Keratinocyte (primary cell): ENCODE results near the gene KCNIP3. TPM values are rescaled to one million over a fixed set of nuclear protein-coding genes. Genes with fewer than 3 reads are reported as not detected.

ENCODE experiments used
- DNase-seq: peaks from one replicate; pipeline ENCODE4 v3.0.0-alpha.2; 2011; ENCODE audit warnings: low read depth, missing footprints, low spot score
- FAIRE-seq: peaks from 2 replicates; lab custom pipeline; 2011; peaks lifted over from hg19 to GRCh38; lab: Jason Lieb, UNC
- H2AFZ ChIP-seq: 2 replicates; pipeline ENCODE4 v1.6.0; 2012; ENCODE audit warnings: low read length, control low read depth, inconsistent platforms; ENCODE audit not compliant: control insufficient read depth
- H3K27ac ChIP-seq: 2 replicates; pipeline ENCODE4 v1.5.1; 2011; ENCODE audit warnings: low read length; ENCODE audit not compliant: control insufficient read depth, insufficient read depth
- H3K27me3 ChIP-seq: 3 replicates; pipeline ENCODE4 v1.6.0; 2011; ENCODE audit warnings: low read length; ENCODE audit not compliant: control insufficient read depth, insufficient read depth; ENCODE audit errors: extremely low read depth
- H3K36me3 ChIP-seq, 2 experiments: 2 replicates in 1 of 2; 3 replicates in 1 of 2; pipeline ENCODE4 v1.5.1; 2011; ENCODE audit warnings: low read length in 2 of 2, mild to moderate bottlenecking in 1 of 2; ENCODE audit not compliant: control insufficient read depth in 2 of 2, insufficient read depth in 2 of 2; ENCODE audit errors: extremely low read depth in 1 of 2
- H3K4me1 ChIP-seq: 3 replicates; pipeline ENCODE4 v1.5.1; 2011; ENCODE audit warnings: low read length; ENCODE audit not compliant: control insufficient read depth, insufficient read depth; ENCODE audit errors: extremely low read depth
- H3K4me2 ChIP-seq: 3 replicates; pipeline ENCODE4 v1.6.0; 2011; ENCODE audit warnings: low read depth, low read length; ENCODE audit not compliant: control insufficient read depth, insufficient read depth; ENCODE audit errors: extremely low read depth
- H3K4me3 ChIP-seq, 3 experiments: fragments of 200-600 bp in 1 of 3; sonication (generic) in 1 of 3; 2 replicates in 2 of 3; 3 replicates in 1 of 3; pipeline ENCODE4 v1.5.1; 2011 to 2016; ENCODE audit warnings: low read length in 3 of 3, mild to moderate bottlenecking in 3 of 3, control low read depth in 2 of 3, inconsistent platforms in 1 of 3, low read depth in 1 of 3, mixed read lengths in 1 of 3, mixed run types in 1 of 3, moderate library complexity in 1 of 3; ENCODE audit not compliant: control insufficient read depth in 2 of 3, insufficient read depth in 2 of 3; ENCODE audit errors: extremely low read depth in 1 of 3
- H3K79me2 ChIP-seq: 2 replicates; pipeline ENCODE4 v1.6.0; 2012; ENCODE audit warnings: low read length; ENCODE audit not compliant: control insufficient read depth, insufficient read depth
- H3K9ac ChIP-seq: 3 replicates; pipeline ENCODE4 v1.6.0; 2011; ENCODE audit warnings: low read length; ENCODE audit not compliant: control insufficient read depth, insufficient read depth; ENCODE audit errors: extremely low read depth
- H3K9me1 ChIP-seq: 3 replicates; pipeline ENCODE4 v1.6.0; 2011; ENCODE audit warnings: low read length; ENCODE audit not compliant: control insufficient read depth, insufficient read depth; ENCODE audit errors: extremely low read depth
- H3K9me3 ChIP-seq: 2 replicates; pipeline ENCODE4 v1.5.1; 2012; ENCODE audit warnings: low read depth, low read length; ENCODE audit not compliant: control insufficient read depth
- H4K20me1 ChIP-seq: 3 replicates; pipeline ENCODE4 v1.6.0; 2011; ENCODE audit warnings: low read length; ENCODE audit not compliant: control insufficient read depth, insufficient read depth; ENCODE audit errors: extremely low read depth
- CTCF ChIP-seq, 3 experiments: IDR thresholded peaks in 1 of 3; conservative IDR thresholded peaks in 1 of 3; optimal IDR thresholded peaks in 1 of 3; 2 replicates in 2 of 3; 3 replicates in 1 of 3; pipeline versions ENCODE3 to v1.5.1; 2011; ENCODE audit warnings: low read length in 3 of 3, mild to moderate bottlenecking in 3 of 3, moderate library complexity in 2 of 3, control low read depth in 1 of 3, inconsistent platforms in 1 of 3; ENCODE audit not compliant: insufficient read depth in 2 of 3; ENCODE audit errors: extremely low read depth in 1 of 3
- EZH2 ChIP-seq: IDR thresholded peaks from one replicate; pipeline ENCODE4 v1.6.1; 2012; ENCODE audit warnings: inconsistent platforms, mild to moderate bottlenecking, low read length, moderate library complexity
- dilution Hi-C: fragments of 300-500 bp; cut with MboI; formaldehyde crosslinking; loops from one replicate; pipeline ENCODE4 v1.7.0; 2020; ENCODE audit warnings: low sequenced_read_pairs; ENCODE audit not compliant: extremely low pct_ligation_motif_present
- polyA plus RNA-seq, 5 experiments: library from polyadenylated mRNA; depleted of rRNA in 3 of 5; stranded (reverse) in 3 of 5; stranded (forward) in 1 of 5; unstranded in 1 of 5; fragments of >200 nt; gene quantifications; 1 replicate in 1 of 5; 2 replicates in 3 of 5; 3 replicates in 1 of 5; pipeline versions ENCODE4 v1.2.1 to v1.2.3, GENCODE V29; 2011 to 2012; ENCODE audit warnings: missing spikeins in 2 of 5, low read depth in 1 of 5, low replicate concordance in 1 of 5

KCNIP3 gene
- polyA plus RNA-seq, 1 donor (not counting 4 experiments of a cell fraction or from before 2014, with no cell fraction given) = 0.66 TPM

- TF ChIP-seq EZH2 (no peak), CTCF (optimal IDR thresholded peaks at IDR 0.05 in 1 of 3, IDR thresholded peaks at IDR 0.05 in 1 of 3, conservative IDR thresholded peaks at IDR 0.05 in 1 of 3; ENCODE audit: extremely low read depth in 1 of 3, insufficient read depth in 2 of 3, low read length in 3 of 3) (no peak)
- FAIRE-seq (no peak), DNase-seq (no peak)
- H3K4me3 ChIP-seq = no peak overlapping the region
- H3K9ac ChIP-seq = peak overlapping the region; percentile 14
- H3K9me3 ChIP-seq = no peaks in the 10 kb centered on the region
- no peaks in the 10 kb centered on the region for H4K20me1 ChIP-seq
- no peaks in the 10 kb centered on the region for H3K27me3 ChIP-seq
- H3K4me2 ChIP-seq = peak overlapping the region; percentile 15
- peaks cover 17% of the 10 kb centered on the region for H3K4me1 ChIP-seq
- peak overlapping the region; percentile 49 for H3K27ac ChIP-seq
- no peaks in the 10 kb centered on the region for H3K36me3 ChIP-seq
- no peaks in the 10 kb centered on the region for H3K9me1 ChIP-seq
- dilution Hi-C loops = no loop called here
- no peaks in the 10 kb centered on the region for H3K79me2 ChIP-seq
- H2AFZ ChIP-seq = no peak overlapping the region
Observed at GRCh38 chr2:95333056-95333455, 35.9 kb downstream of the KCNIP3 start.

- TF ChIP-seq EZH2 (no peak), CTCF (optimal IDR thresholded peaks at IDR 0.05 in 1 of 3, IDR thresholded peaks at IDR 0.05 in 1 of 3, conservative IDR thresholded peaks at IDR 0.05 in 1 of 3; ENCODE audit: extremely low read depth in 1 of 3, insufficient read depth in 2 of 3, low read length in 3 of 3) (no peak)
- H2AFZ ChIP-seq = no peak overlapping the region
- H3K9ac ChIP-seq = peak overlapping the region; percentile 14
- H3K9me1 ChIP-seq = no peaks in the 10 kb centered on the region
- DNase-seq (peak; percentile 89), FAIRE-seq (peak; percentile 98)
- peak overlapping the region; percentile 69 for H3K27ac ChIP-seq
- dilution Hi-C loops = no loop called here
- H3K4me1 ChIP-seq = peaks cover 17% of the 10 kb centered on the region
- H3K4me3 ChIP-seq = no peak overlapping the region
- H3K79me2 ChIP-seq = no peaks in the 10 kb centered on the region
- no peaks in the 10 kb centered on the region for H3K27me3 ChIP-seq
- no peaks in the 10 kb centered on the region for H3K9me3 ChIP-seq
- H3K36me3 ChIP-seq = no peaks in the 10 kb centered on the region
- peak overlapping the region; percentile 39 for H3K4me2 ChIP-seq
- H4K20me1 ChIP-seq = no peaks in the 10 kb centered on the region
Observed at GRCh38 chr2:95333888-95334338, 36.8 kb downstream of the KCNIP3 start.
